ENCODE measurements around the gene MED12.

Gene MED12

GRCh38 chrX:71148278-71148663 is 29.9 kb downstream of the MED12 start:
- Histone ChIP-seq H3K27me3 (ENCODE audit: low read length) (no peaks in the 10 kb centered on the region), H3F3A (ENCODE audit: insufficient read depth) (no peaks in the 10 kb centered on the region), H3K4me2 (ENCODE audit: low read depth, low read length, poor library complexity, severe bottlenecking) (no peak overlapping the region), H3K9me3 (ENCODE audit: insufficient read depth, low read length) (no peaks in the 10 kb centered on the region), H2AFZ (ENCODE audit: low read depth, low read length, severe bottlenecking) (no peak overlapping the region), H3K9ac (ENCODE audit: low read length) (no peak overlapping the region), H3K9me2 (replicated peaks; ENCODE audit: insufficient read depth, low read length) (no peaks in the 10 kb centered on the region), H3K27ac (ENCODE audit: low read depth, low read length) (no peak overlapping the region), H3K36me3 (ENCODE audit: low read length) (no peaks in the 10 kb centered on the region), H3K4me3 (ENCODE audit: insufficient read depth, low read length, poor library complexity, severe bottlenecking) (no peak overlapping the region), H3K79me2 (ENCODE audit: insufficient read depth, low read length) (no peaks in the 10 kb centered on the region), H4K20me1 (ENCODE audit: low read depth, low read length) (no peaks in the 10 kb centered on the region)
- TF ChIP-seq CTCF (IDR thresholded peaks at IDR 0.05; ENCODE audit: insufficient read depth, low read length, poor library complexity, severe bottlenecking) (no peak), EZH2phosphoT487 (conservative IDR thresholded peaks at IDR 0.05; ENCODE audit: low read length) (no peak)

GRCh38 chrX:71151366-71151765 is 33.0 kb downstream of the MED12 start:
- H2AFZ ChIP-seq (ENCODE audit: low read depth, low read length, severe bottlenecking): no peak overlapping the region
- TF ChIP-seq CTCF (IDR thresholded peaks at IDR 0.05; ENCODE audit: insufficient read depth, low read length, poor library complexity, severe bottlenecking) (no peak), EZH2phosphoT487 (conservative IDR thresholded peaks at IDR 0.05; ENCODE audit: low read length) (no peak)
- H3K9me3 ChIP-seq (ENCODE audit: insufficient read depth, low read length): no peaks in the 10 kb centered on the region
- H3K9ac ChIP-seq (ENCODE audit: low read length): no peak overlapping the region
- no peak overlapping the region for H3K27ac ChIP-seq (ENCODE audit: low read depth, low read length)
- no peaks in the 10 kb centered on the region for H3K9me2 ChIP-seq (replicated peaks; ENCODE audit: insufficient read depth, low read length)
- H3K4me3 ChIP-seq (ENCODE audit: insufficient read depth, low read length, poor library complexity, severe bottlenecking): no peak overlapping the region
- H3F3A ChIP-seq (ENCODE audit: insufficient read depth): no peaks in the 10 kb centered on the region
- no peaks in the 10 kb centered on the region for H3K79me2 ChIP-seq (ENCODE audit: insufficient read depth, low read length)
- no peaks in the 10 kb centered on the region for H3K27me3 ChIP-seq (ENCODE audit: low read length)
- H3K36me3 ChIP-seq (ENCODE audit: low read length): no peaks in the 10 kb centered on the region
- H4K20me1 ChIP-seq (ENCODE audit: low read depth, low read length): no peaks in the 10 kb centered on the region
- no peak overlapping the region for H3K4me2 ChIP-seq (ENCODE audit: low read depth, low read length, poor library complexity, severe bottlenecking)

- H3K36me3 ChIP-seq (ENCODE audit: low read length): no peaks in the 10 kb centered on the region
- no peaks in the 10 kb centered on the region for H4K20me1 ChIP-seq (ENCODE audit: low read depth, low read length)
- H2AFZ ChIP-seq (ENCODE audit: low read depth, low read length, severe bottlenecking): no peak overlapping the region
- TF ChIP-seq CTCF (IDR thresholded peaks at IDR 0.05; ENCODE audit: insufficient read depth, low read length, poor library complexity, severe bottlenecking): no peak
- no peak for TF ChIP-seq EZH2phosphoT487 (conservative IDR thresholded peaks at IDR 0.05; ENCODE audit: low read length)
- no peak overlapping the region for H3K4me3 ChIP-seq (ENCODE audit: insufficient read depth, low read length, poor library complexity, severe bottlenecking)
- no peaks in the 10 kb centered on the region for H3K27me3 ChIP-seq (ENCODE audit: low read length)
- H3K9me3 ChIP-seq (ENCODE audit: insufficient read depth, low read length): no peaks in the 10 kb centered on the region
- no peaks in the 10 kb centered on the region for H3K79me2 ChIP-seq (ENCODE audit: insufficient read depth, low read length)
- no peak overlapping the region for H3K9ac ChIP-seq (ENCODE audit: low read length)
- no peaks in the 10 kb centered on the region for H3K9me2 ChIP-seq (replicated peaks; ENCODE audit: insufficient read depth, low read length)
- H3F3A ChIP-seq (ENCODE audit: insufficient read depth): no peaks in the 10 kb centered on the region
- H3K27ac ChIP-seq (ENCODE audit: low read depth, low read length): no peak overlapping the region
- no peak overlapping the region for H3K4me2 ChIP-seq (ENCODE audit: low read depth, low read length, poor library complexity, severe bottlenecking)
These were observed 35.8 kb downstream of the MED12 start for GRCh38 chrX:71154196-71154595.

- H3F3A ChIP-seq (ENCODE audit: insufficient read depth): no peaks in the 10 kb centered on the region
- H3K27me3 ChIP-seq (ENCODE audit: low read length): no peaks in the 10 kb centered on the region
- no peak overlapping the region for H3K27ac ChIP-seq (ENCODE audit: low read depth, low read length)
- H3K9me2 ChIP-seq (replicated peaks; ENCODE audit: insufficient read depth, low read length): no peaks in the 10 kb centered on the region
- H3K4me3 ChIP-seq (ENCODE audit: insufficient read depth, low read length, poor library complexity, severe bottlenecking): no peak overlapping the region
- no peak overlapping the region for H3K9ac ChIP-seq (ENCODE audit: low read length)
- no peak for TF ChIP-seq CTCF (IDR thresholded peaks at IDR 0.05; ENCODE audit: insufficient read depth, low read length, poor library complexity, severe bottlenecking)
- TF ChIP-seq EZH2phosphoT487 (conservative IDR thresholded peaks at IDR 0.05; ENCODE audit: low read length): no peak
- no peaks in the 10 kb centered on the region for H3K9me3 ChIP-seq (ENCODE audit: insufficient read depth, low read length)
- no peaks in the 10 kb centered on the region for H3K79me2 ChIP-seq (ENCODE audit: insufficient read depth, low read length)
- H3K36me3 ChIP-seq (ENCODE audit: low read length): no peaks in the 10 kb centered on the region
- H3K4me2 ChIP-seq (ENCODE audit: low read depth, low read length, poor library complexity, severe bottlenecking): no peak overlapping the region
- no peak overlapping the region for H2AFZ ChIP-seq (ENCODE audit: low read depth, low read length, severe bottlenecking)
- no peaks in the 10 kb centered on the region for H4K20me1 ChIP-seq (ENCODE audit: low read depth, low read length)
These were observed 36.2 kb downstream of the MED12 start for GRCh38 chrX:71154641-71155040.

Measured in SU-DHL-6 (cell line).